Central memory CD8-positive, alpha-beta T cell (primary cell): Measurements from ENCODE around the gene CALCB.
"Not testable (repeated sequence)": the region's sequence is repeated elsewhere in the genome, so short reads cannot be mapped to it uniquely, and the experiment has no call there.

ENCODE experiments used
- ATAC-seq: fragments of 150-1000 bp; cut with Tn5 transposase; replicated peaks from 2 replicates; pipeline ENCODE4 v1.10.0; 2022; ENCODE audit warnings: mild to moderate bottlenecking, moderate FRiP score, moderate number of reproducible peaks; ENCODE audit not compliant: poor library complexity, severe bottlenecking; ENCODE audit errors: extremely low read depth
- DNase-seq, 2 donors: peaks; one replicate each; pipeline ENCODE4 v3.0.0; 2021; ENCODE audit warnings: low spot score in 2 of 2
- H3K27ac Mint-ChIP-seq: one replicate; pipeline ENCODE4 v1.8.0; 2022; ENCODE audit warnings: low read depth, mild to moderate bottlenecking, moderate library complexity, mixed read lengths
- H3K27me3 Mint-ChIP-seq: one replicate; pipeline ENCODE4 v1.8.0; 2022; ENCODE audit warnings: mixed read lengths
- H3K36me3 Mint-ChIP-seq: one replicate; pipeline ENCODE4 v1.8.0; 2022; ENCODE audit warnings: mild to moderate bottlenecking, moderate library complexity, mixed read lengths; ENCODE audit not compliant: insufficient read depth
- H3K4me1 Mint-ChIP-seq: one replicate; pipeline ENCODE4 v1.8.0; 2022; ENCODE audit warnings: mixed read lengths
- H3K4me3 Mint-ChIP-seq: one replicate; pipeline ENCODE4 v1.8.0; 2022; ENCODE audit warnings: mild to moderate bottlenecking, moderate library complexity, mixed read lengths
- H3K9me3 Mint-ChIP-seq: one replicate; pipeline ENCODE4 v1.8.0; 2022; ENCODE audit warnings: mixed read lengths

The CALCB gene

DNA sequence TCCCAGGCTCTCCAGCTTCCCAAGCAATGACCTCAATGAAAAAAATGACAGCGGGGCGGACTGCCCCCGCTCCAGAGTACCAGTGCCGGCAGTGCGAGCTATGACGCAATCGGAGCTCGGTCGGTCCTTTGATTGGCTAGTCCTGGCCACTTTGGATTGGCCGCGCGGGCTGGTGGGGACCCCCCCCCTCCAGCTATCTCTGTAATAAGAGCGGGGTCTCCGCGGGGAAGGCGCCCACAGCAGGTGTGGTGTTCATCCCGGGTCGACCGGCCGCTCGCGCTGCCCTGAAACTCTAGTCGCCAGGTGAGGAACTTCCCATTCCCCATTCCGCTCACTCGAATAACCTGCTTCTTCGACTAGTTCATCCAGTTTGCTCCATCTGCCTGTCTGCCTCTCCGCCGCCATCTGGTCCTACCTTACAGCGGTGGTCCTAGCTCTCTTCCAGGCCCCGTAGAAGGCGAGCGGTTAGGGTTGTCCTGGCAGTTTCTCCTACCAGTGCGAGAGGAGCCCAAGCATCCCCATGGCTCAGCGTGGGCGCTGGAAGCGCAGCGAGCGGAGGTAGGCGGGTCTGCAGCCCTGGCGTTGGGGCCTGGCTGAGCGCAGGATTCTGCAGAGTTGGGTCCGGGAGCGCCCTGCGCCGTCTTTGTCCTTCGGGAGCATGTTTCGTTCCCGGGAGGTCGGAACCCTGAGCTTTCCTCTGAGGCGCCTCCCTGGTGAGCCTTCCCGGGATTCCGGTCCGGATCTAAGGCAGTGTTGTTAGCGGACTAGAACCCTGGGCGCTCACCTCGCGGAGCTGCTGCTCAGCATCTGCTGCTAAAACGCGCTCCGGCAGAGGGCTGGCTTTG is at the start of gene CALCB:
Gene CALCB, plus strand, starts transcription at position 233 of the 845 bp plus-strand sequence. CDS start 1,126 bp downstream, outside the sequence.
- Mint-ChIP-seq H3K27me3 (peaks cover 48% of the 10 kb centered on the region), H3K27ac (no peak within 1 kb of the TSS), H3K4me3 (peak within 1 kb of the TSS; percentile 72), H3K9me3 (peaks cover 2% of the 10 kb centered on the region), H3K36me3 (peaks cover 3% of the 10 kb centered on the region), H3K4me1 (peaks cover 10% of the 10 kb centered on the region)
- ATAC-seq (no peak), DNase-seq (no peak)

GRCh38 chr11:15027011-15027410 is 46.4 kb upstream of the CALCB start:
- Mint-ChIP-seq H3K9me3 (no peaks in the 10 kb centered on the region), H3K27ac (no peak overlapping the region), H3K36me3 (peaks cover 3% of the 10 kb centered on the region), H3K27me3 (peaks cover 78% of the 10 kb centered on the region), H3K4me1 (no peaks in the 10 kb centered on the region), H3K4me3 (no peak overlapping the region)
- no peak for DNase-seq
- ATAC-seq = no peak

GRCh38 chr11:15027956-15028355 is 45.4 kb upstream of the CALCB start:
- no peak for DNase-seq
- Mint-ChIP-seq H3K27ac (no peak overlapping the region), H3K4me3 (no peak overlapping the region), H3K36me3 (peaks cover 3% of the 10 kb centered on the region), H3K4me1 (no peaks in the 10 kb centered on the region), H3K9me3 (no peaks in the 10 kb centered on the region), H3K27me3 (peaks cover 81% of the 10 kb centered on the region)
- no peak for ATAC-seq

GRCh38 chr11:15028379-15028778 is 45.0 kb upstream of the CALCB start:
- Mint-ChIP-seq H3K36me3 (peaks cover 3% of the 10 kb centered on the region), H3K9me3 (no peaks in the 10 kb centered on the region), H3K27ac (no peak overlapping the region), H3K27me3 (peaks cover 85% of the 10 kb centered on the region), H3K4me1 (no peaks in the 10 kb centered on the region), H3K4me3 (no peak overlapping the region)
- DNase-seq (no peak), ATAC-seq (no peak)

GRCh38 chr11:15031945-15032344 is 41.4 kb upstream of the CALCB start:
- not testable (repeated sequence) for DNase-seq, H3K36me3 Mint-ChIP-seq, ATAC-seq, H3K4me1 Mint-ChIP-seq, H3K4me3 Mint-ChIP-seq, H3K9me3 Mint-ChIP-seq, H3K27ac Mint-ChIP-seq
- H3K27me3 Mint-ChIP-seq = peaks cover 68% of the 10 kb centered on the region

DNA sequence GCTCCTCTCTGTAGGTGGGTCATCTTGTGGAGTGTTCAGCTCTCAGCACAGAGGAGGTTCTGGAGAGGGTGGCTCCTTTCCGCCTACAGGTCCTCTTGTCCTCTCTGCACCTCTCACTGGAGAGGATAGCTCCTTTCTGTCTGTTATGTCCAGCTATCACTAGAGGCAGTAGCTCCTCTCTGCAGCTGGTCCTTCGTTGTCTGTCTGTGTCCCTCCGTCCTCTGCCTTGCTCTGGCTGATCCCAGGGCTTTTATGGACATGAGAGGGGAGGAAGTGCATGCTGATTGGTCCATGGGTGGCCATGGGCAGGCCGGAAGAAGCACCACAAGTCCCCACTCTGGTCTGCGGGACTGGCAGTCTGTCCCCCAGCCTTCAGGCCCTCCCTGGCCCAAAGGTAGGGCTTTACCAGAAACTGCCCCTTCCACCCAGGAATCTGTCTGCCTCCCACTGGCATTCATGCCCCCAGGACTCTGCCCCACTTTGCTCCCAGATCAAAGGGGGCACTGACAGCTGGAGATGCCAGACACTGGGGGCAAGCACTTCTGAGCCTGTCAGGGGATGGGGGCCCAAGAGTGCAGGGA is 38.6 kb upstream of the CALCB start:
- no peak for DNase-seq
- Mint-ChIP-seq H3K36me3 (no peaks in the 10 kb centered on the region), H3K4me1 (no peaks in the 10 kb centered on the region), H3K27ac (no peak overlapping the region), H3K9me3 (no peaks in the 10 kb centered on the region), H3K4me3 (no peak overlapping the region), H3K27me3 (peaks cover 39% of the 10 kb centered on the region)
- ATAC-seq = no peak

DNA sequence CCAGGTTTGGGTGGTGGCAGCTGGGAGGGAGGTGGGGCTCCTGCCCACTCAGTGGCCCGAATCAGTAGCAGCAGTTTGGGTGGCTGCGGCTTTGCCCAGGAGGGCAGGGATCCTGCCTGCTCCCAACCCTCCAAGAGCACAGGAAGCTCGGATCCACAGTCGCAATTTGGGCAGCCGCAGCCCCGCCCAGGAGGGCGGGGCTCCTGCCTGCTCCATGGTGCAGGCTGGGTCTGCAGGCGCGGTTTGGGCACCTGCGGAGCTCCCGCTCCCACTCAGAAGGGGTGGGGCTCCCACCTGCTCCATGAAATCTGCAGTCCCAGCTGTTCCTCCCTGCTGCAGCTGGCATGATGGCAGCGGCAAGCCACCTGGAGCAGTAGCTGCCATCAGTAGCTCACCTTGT is 38.1 kb upstream of the CALCB start:
- H3K36me3 Mint-ChIP-seq = no peaks in the 10 kb centered on the region
- ATAC-seq (no peak), DNase-seq (no peak)
- no peaks in the 10 kb centered on the region for H3K9me3 Mint-ChIP-seq
- peaks cover 34% of the 10 kb centered on the region for H3K27me3 Mint-ChIP-seq
- no peak overlapping the region for H3K27ac Mint-ChIP-seq
- H3K4me1 Mint-ChIP-seq = no peaks in the 10 kb centered on the region
- no peak overlapping the region for H3K4me3 Mint-ChIP-seq

GRCh38 chr11:15038963-15039362 is 34.4 kb upstream of the CALCB start:
- ATAC-seq (no peak), DNase-seq (no peak)
- Mint-ChIP-seq H3K27me3 (peaks cover 11% of the 10 kb centered on the region), H3K27ac (no peak overlapping the region), H3K4me1 (no peaks in the 10 kb centered on the region), H3K36me3 (no peaks in the 10 kb centered on the region), H3K9me3 (no peaks in the 10 kb centered on the region), H3K4me3 (no peak overlapping the region)

DNA sequence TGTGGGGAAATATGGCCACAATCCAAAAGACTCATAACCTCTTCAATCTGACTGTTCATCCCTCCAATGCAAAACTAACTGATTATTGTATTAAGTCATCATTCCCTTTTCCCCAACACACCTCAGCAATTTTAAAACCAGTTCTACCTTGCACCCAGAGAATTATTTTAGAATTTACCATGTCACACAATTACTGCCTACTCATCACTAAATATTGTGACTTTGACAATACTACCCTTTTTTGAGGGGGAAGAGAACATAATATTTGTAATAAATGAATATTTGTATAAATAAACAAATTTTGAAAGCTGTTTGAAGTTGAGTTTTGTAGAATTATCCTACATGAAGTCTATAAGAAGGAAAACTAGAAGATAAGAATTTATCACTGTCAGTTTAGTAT is 28.2 kb upstream of the CALCB start:
- H3K4me3 Mint-ChIP-seq = no peak overlapping the region
- H3K4me1 Mint-ChIP-seq = no peaks in the 10 kb centered on the region
- no peaks in the 10 kb centered on the region for H3K9me3 Mint-ChIP-seq
- DNase-seq (no peak), ATAC-seq (no peak)
- no peak overlapping the region for H3K27ac Mint-ChIP-seq
- no peaks in the 10 kb centered on the region for H3K36me3 Mint-ChIP-seq
- peaks cover 19% of the 10 kb centered on the region for H3K27me3 Mint-ChIP-seq

DNA sequence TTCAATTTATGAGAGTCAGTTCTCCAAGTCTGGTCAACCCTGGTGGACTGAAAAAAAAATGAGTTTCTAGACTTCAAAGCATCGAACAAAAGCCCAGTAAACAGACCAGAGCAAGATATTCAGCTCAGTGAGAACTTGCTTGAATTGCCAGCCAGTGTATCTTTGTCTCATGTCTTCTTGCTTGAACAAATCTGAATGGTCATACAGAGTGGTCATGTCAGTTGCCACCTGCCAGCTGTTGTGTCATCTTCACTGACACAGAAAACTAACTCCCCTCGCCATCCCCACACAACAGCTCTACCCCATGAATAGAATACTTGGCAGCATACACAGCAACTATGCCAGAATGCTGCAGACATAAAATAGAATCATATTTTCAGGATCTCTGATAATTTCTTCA is 27.5 kb upstream of the CALCB start:
- Mint-ChIP-seq H3K4me3 (no peak overlapping the region), H3K9me3 (no peaks in the 10 kb centered on the region), H3K27me3 (peaks cover 19% of the 10 kb centered on the region), H3K27ac (no peak overlapping the region), H3K36me3 (no peaks in the 10 kb centered on the region), H3K4me1 (no peaks in the 10 kb centered on the region)
- ATAC-seq (no peak), DNase-seq (no peak)

GRCh38 chr11:15046673-15047072 is 26.7 kb upstream of the CALCB start:
- ATAC-seq, H3K9me3 Mint-ChIP-seq, H3K4me3 Mint-ChIP-seq, DNase-seq, H3K36me3 Mint-ChIP-seq, H3K27ac Mint-ChIP-seq, H3K4me1 Mint-ChIP-seq: not testable (repeated sequence)
- H3K27me3 Mint-ChIP-seq = peaks cover 19% of the 10 kb centered on the region

- Mint-ChIP-seq H3K27ac (no peak overlapping the region), H3K4me3 (no peak overlapping the region), H3K9me3 (no peaks in the 10 kb centered on the region), H3K4me1 (no peaks in the 10 kb centered on the region), H3K36me3 (no peaks in the 10 kb centered on the region), H3K27me3 (peaks cover 25% of the 10 kb centered on the region)
- ATAC-seq (no peak), DNase-seq (no peak)
These were observed 24.8 kb upstream of the CALCB start for GRCh38 chr11:15048616-15049015.

GRCh38 chr11:15053191-15053685 is 20.2 kb upstream of the CALCB start:
- no peak overlapping the region for H3K4me3 Mint-ChIP-seq
- DNase-seq (no peak), ATAC-seq (no peak)
- peaks cover 1% of the 10 kb centered on the region for H3K36me3 Mint-ChIP-seq
- H3K9me3 Mint-ChIP-seq = no peaks in the 10 kb centered on the region
- H3K27ac Mint-ChIP-seq = no peak overlapping the region
- peaks cover 21% of the 10 kb centered on the region for H3K27me3 Mint-ChIP-seq
- H3K4me1 Mint-ChIP-seq = no peaks in the 10 kb centered on the region
